Esophagus muscularis mucosa (tissue), 4 donors: ENCODE results near the gene RCBTB2.

ENCODE experiments used
- EP300 ChIP-seq: sonication (generic); formaldehyde crosslinking; IDR thresholded peaks from one replicate; pipeline ENCODE4 v1.6.1; 2017; ENCODE audit warnings: antibody characterized with exemption
- POLR2A ChIP-seq: fragments of 450-650 bp; IDR thresholded peaks from one replicate; pipeline ENCODE4 v1.6.1; 2017; ENCODE audit warnings: antibody characterized with exemption, moderate library complexity, mild to moderate bottlenecking, low read depth
- POLR2AphosphoS5 ChIP-seq, 2 donors: sonication (generic); formaldehyde crosslinking; IDR thresholded peaks; one replicate each; pipeline ENCODE4 v1.6.1; 2017; ENCODE audit warnings: antibody characterized with exemption in 2 of 2
- TF ChIP-seq, protein P1 (sequence below), 3 experiments: fragments of 200-600 bp in 2 of 3; fragments of 450-650 bp in 1 of 3; sonication (generic) in 2 of 3; IDR thresholded peaks; one replicate each; pipeline ENCODE4 v1.5.1; 2017 to 2019; ENCODE audit warnings: antibody characterized with exemption in 3 of 3, mild to moderate bottlenecking in 2 of 3, moderate library complexity in 1 of 3

DNA sequence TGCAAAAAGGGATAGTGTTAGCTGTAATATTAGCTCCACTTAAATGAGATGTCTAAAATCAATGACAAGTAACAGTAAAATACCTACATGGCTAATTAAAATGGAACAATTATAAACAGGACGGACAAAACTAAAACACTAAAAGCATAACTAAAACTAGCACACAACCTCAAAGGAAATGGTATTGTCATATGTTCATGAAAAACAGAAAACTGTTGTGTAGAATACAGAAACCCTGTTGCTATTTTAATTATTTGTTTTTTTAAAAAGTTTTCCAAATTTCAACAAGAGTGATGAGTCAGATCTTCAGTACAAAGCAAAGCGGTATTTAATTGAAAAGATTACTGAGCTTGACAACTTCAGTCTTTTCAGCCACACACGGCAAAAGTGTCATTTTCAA is 4.2 kb downstream of the RCBTB2 start:
- no peak for TF ChIP-seq POLR2A
- no peak for TF ChIP-seq EP300
- TF ChIP-seq, protein P1, sequence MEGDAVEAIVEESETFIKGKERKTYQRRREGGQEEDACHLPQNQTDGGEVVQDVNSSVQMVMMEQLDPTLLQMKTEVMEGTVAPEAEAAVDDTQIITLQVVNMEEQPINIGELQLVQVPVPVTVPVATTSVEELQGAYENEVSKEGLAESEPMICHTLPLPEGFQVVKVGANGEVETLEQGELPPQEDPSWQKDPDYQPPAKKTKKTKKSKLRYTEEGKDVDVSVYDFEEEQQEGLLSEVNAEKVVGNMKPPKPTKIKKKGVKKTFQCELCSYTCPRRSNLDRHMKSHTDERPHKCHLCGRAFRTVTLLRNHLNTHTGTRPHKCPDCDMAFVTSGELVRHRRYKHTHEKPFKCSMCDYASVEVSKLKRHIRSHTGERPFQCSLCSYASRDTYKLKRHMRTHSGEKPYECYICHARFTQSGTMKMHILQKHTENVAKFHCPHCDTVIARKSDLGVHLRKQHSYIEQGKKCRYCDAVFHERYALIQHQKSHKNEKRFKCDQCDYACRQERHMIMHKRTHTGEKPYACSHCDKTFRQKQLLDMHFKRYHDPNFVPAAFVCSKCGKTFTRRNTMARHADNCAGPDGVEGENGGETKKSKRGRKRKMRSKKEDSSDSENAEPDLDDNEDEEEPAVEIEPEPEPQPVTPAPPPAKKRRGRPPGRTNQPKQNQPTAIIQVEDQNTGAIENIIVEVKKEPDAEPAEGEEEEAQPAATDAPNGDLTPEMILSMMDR (IDR thresholded peaks at IDR 0.05): no peak
- no peak for TF ChIP-seq POLR2AphosphoS5 (IDR thresholded peaks at IDR 0.05)
